ENCODE results near the gene COL8A2.
A peak's percentile ranks its signal among the peaks of the same experiment; 100 is the strongest.

The COL8A2 gene

GRCh38 chr1:36157115-36157903, 32.3 kb upstream of the COL8A2 start:
- no peaks in the 10 kb centered on the region for H3K9me3 ChIP-seq (ENCODE audit: control insufficient read depth, insufficient read depth, low read depth, low read length)
- H3K27ac ChIP-seq (ENCODE audit: extremely low read depth, low read depth, low read length), result peak overlapping the region; percentile 98; the same call in 1 of the 2 replicates
- peaks cover 5% of the 10 kb centered on the region for H3K4me1 ChIP-seq (ENCODE audit: control insufficient read depth, insufficient read depth, low read length)
- H3K4me3 ChIP-seq (ENCODE audit: low read depth, low read length), result peak overlapping the region; percentile 86
- peak; percentile 70 for TF ChIP-seq ZBTB17 (tag by site-specific recombination; IDR thresholded peaks at IDR 0.05)
- TF ChIP-seq ZNF501 (tag by site-specific recombination; IDR thresholded peaks at IDR 0.05), result 0 out of 2 replicates have a peak, but pooled peaks have one; percentile 5
- TF ChIP-seq KLF1 (tag by site-specific recombination; IDR thresholded peaks at IDR 0.05), result peak; percentile 89
- TF ChIP-seq SP3 (tag by site-specific recombination; IDR thresholded peaks at IDR 0.05), result peak; percentile 43
- TF ChIP-seq ZNF394 (tag by site-specific recombination; IDR thresholded peaks at IDR 0.05; ENCODE audit: borderline replicate concordance), result peak; percentile 9; the same call in 1 of the 2 replicates
- 0 out of 2 replicates have a peak, but pooled peaks have one; percentile 1 for TF ChIP-seq ZNF24 (tag by site-specific recombination; IDR thresholded peaks at IDR 0.05)
- 0 out of 2 replicates have a peak, but pooled peaks have one; percentile 53 for TF ChIP-seq KLF8 (tag by site-specific recombination; IDR thresholded peaks at IDR 0.05)
- peak; percentile 68 for TF ChIP-seq ZNF366 (tag by site-specific recombination; conservative IDR thresholded peaks at IDR 0.05)
- 0 out of 2 replicates have a peak, but pooled peaks have one; percentile 13 for TF ChIP-seq ZNF335 (tag by site-specific recombination; conservative IDR thresholded peaks at IDR 0.05)
- peak; percentile 93 for TF ChIP-seq EGR2 (tag by site-specific recombination; IDR thresholded peaks at IDR 0.05; ENCODE audit: low read depth)
- TF ChIP-seq ZNF404 (tag by site-specific recombination; IDR thresholded peaks at IDR 0.05), result no peak
- TF ChIP-seq ZNF449 (tag by site-specific recombination; IDR thresholded peaks at IDR 0.05), result peak; percentile 98
- peak; percentile 95 for TF ChIP-seq ZFHX2 (tag by site-specific recombination; conservative IDR thresholded peaks at IDR 0.05)
- 0 out of 2 replicates have a peak, but pooled peaks have one; percentile 14 for TF ChIP-seq BCL11B (tag by site-specific recombination; IDR thresholded peaks at IDR 0.05; ENCODE audit: low read depth)
- TF ChIP-seq ZNF274 (IDR thresholded peaks at IDR 0.05; ENCODE audit: low read length), result no peak
- TF ChIP-seq ZNF274 (tag by site-specific recombination; IDR thresholded peaks at IDR 0.05; ENCODE audit: borderline replicate concordance), result no peak
- peak; percentile 61 for TF ChIP-seq ZNF341 (tag by site-specific recombination; IDR thresholded peaks at IDR 0.05; ENCODE audit: low read depth)
- no peak for TF ChIP-seq ZNF138 (tag by site-specific recombination; IDR thresholded peaks at IDR 0.05; ENCODE audit: borderline replicate concordance)
- peak; percentile 43 for TF ChIP-seq GLIS1 (tag by site-specific recombination; IDR thresholded peaks at IDR 0.05)
- TF ChIP-seq ZFP3 (tag by site-specific recombination; IDR thresholded peaks at IDR 0.05; ENCODE audit: low read depth), result no peak
- no peak for TF ChIP-seq REPIN1 (tag by site-specific recombination; IDR thresholded peaks at IDR 0.05; ENCODE audit: low read depth)
- TF ChIP-seq GLIS2 (tag by site-specific recombination; IDR thresholded peaks at IDR 0.05), result peak; percentile 80
- no peak for TF ChIP-seq ZXDB (tag by site-specific recombination; IDR thresholded peaks at IDR 0.05)
- TF ChIP-seq SP2 (tag by site-specific recombination; IDR thresholded peaks at IDR 0.05), result peak; percentile 28
- 0 out of 2 replicates have a peak, but pooled peaks have one; percentile 38 for TF ChIP-seq PATZ1 (tag by site-specific recombination; IDR thresholded peaks at IDR 0.05)
- TF ChIP-seq ZIC2 (tag by site-specific recombination; IDR thresholded peaks at IDR 0.05), result no peak
- ChIA-PET POLR2A (interaction anchor here (0.9 to 1.8 kb wide), 7 partner anchors 11 to 228 kb away, joined by 3 to 10 read pairs (median 4); partner anchors contain the start of genes STK40 and THRAP3), CTCF (interaction anchor here (1.9 to 5.8 kb wide), 2 partner anchors 31 to 129 kb away, joined by 8 to 48 read pairs; no protein-coding TSS in a partner anchor)
- peaks cover 0 to 39% of the 10 kb centered on the region in 2 experiments; a peak in 1 of 3 replicates for H3K36me3 ChIP-seq (ENCODE audit: control insufficient read depth in 2 of 2, insufficient read depth in 1 of 2, low read length in 2 of 2)
